ENCODE measurements around the gene ALDH8A1. TPM values are rescaled to one million over a fixed set of nuclear protein-coding genes. Genes with fewer than 3 reads are reported as not detected.

Gene ALDH8A1
- total and polyA plus RNA-seq, 2 of the 13 experiments (the other 11 are each of a cell fraction or from before 2014, with no cell fraction given) = 1.1 to 3.4 TPM

GRCh38 chr6:134951494-134952263, 1.8 kb upstream of the ALDH8A1 start (continued):
- TF ChIP-seq MIXL1 (CRISPR knock-in tag; IDR thresholded peaks at IDR 0.05) (peak; percentile 15; the same call in 1 of the 2 replicates), MTF1 (CRISPR knock-in tag; IDR thresholded peaks at IDR 0.05) (peak; percentile 66; the same call in 1 of the 2 replicates), EHMT2 (IDR thresholded peaks at IDR 0.05; ENCODE audit: borderline replicate concordance, low read depth, low read length) (0 out of 2 replicates have a peak, but pooled peaks have one; percentile 34), DR1 (CRISPR knock-in tag; IDR thresholded peaks at IDR 0.05) (peak; percentile 44; the same call in 1 of the 2 replicates), ZFP36L1 (CRISPR knock-in tag; IDR thresholded peaks at IDR 0.05) (no peak), GTF3A (CRISPR knock-in tag; conservative IDR thresholded peaks at IDR 0.05) (no peak), ZNF598 (CRISPR knock-in tag; IDR thresholded peaks at IDR 0.05; ENCODE audit: borderline replicate concordance) (peak; percentile 30; the same call in 1 of the 2 replicates), FOXA3 (CRISPR knock-in tag; IDR thresholded peaks at IDR 0.05) (0 out of 2 replicates have a peak, but pooled peaks have one; percentile 15), STAG1 (CRISPR knock-in tag; IDR thresholded peaks at IDR 0.05) (no peak), ZNF605 (CRISPR knock-in tag; IDR thresholded peaks at IDR 0.05) (no peak), ZNF670 (CRISPR knock-in tag; IDR thresholded peaks at IDR 0.05; ENCODE audit: borderline replicate concordance) (0 out of 2 replicates have a peak, but pooled peaks have one; percentile 29), RFXAP (CRISPR knock-in tag; IDR thresholded peaks at IDR 0.05; ENCODE audit: borderline replicate concordance) (0 out of 2 replicates have a peak, but pooled peaks have one; percentile 44), UBTF (CRISPR knock-in tag; IDR thresholded peaks at IDR 0.05) (peak; percentile 26; the same call in 1 of the 2 replicates), ZNF703 (CRISPR knock-in tag; IDR thresholded peaks at IDR 0.05; ENCODE audit: borderline replicate concordance) (no peak), HMGXB4 (CRISPR knock-in tag; IDR thresholded peaks at IDR 0.05; ENCODE audit: borderline replicate concordance in 1 of 2, low read depth in 1 of 2) (no peak), GATAD2A (CRISPR knock-in tag; IDR thresholded peaks at IDR 0.05) (0 out of 2 replicates have a peak, but pooled peaks have one; percentile 22), BHLHE40 (IDR thresholded peaks at IDR 0.05; ENCODE audit: low read length) (peak; percentile 72), ZFP36 (IDR thresholded peaks at IDR 0.05; ENCODE audit: borderline replicate concordance, low read depth, low read length, partially characterized antibody) (no peak), PBX3 (CRISPR knock-in tag; IDR thresholded peaks at IDR 0.05; ENCODE audit: borderline replicate concordance) (no peak), HMG20A (CRISPR knock-in tag; IDR thresholded peaks at IDR 0.05; ENCODE audit: borderline replicate concordance) (0 out of 2 replicates have a peak, but pooled peaks have one; percentile 3), ISL2 (CRISPR knock-in tag; IDR thresholded peaks at IDR 0.05) (0 out of 2 replicates have a peak, but pooled peaks have one; percentile 19), ZBTB43 (CRISPR knock-in tag; conservative IDR thresholded peaks at IDR 0.05) (0 out of 2 replicates have a peak, but pooled peaks have one; percentile 20), DNMT1 (CRISPR knock-in tag; IDR thresholded peaks at IDR 0.05) (no peak)

Data from HepG2 (cell line).